Measurements from ENCODE around the gene CEP83. TPM values are rescaled to one million over a fixed set of nuclear protein-coding genes. Genes with fewer than 3 reads are reported as not detected.

The CEP83 gene
- polyA plus RNA-seq, 1 of the 3 experiments (the other 2 are of a cell fraction) = 2.5 TPM

DNA sequence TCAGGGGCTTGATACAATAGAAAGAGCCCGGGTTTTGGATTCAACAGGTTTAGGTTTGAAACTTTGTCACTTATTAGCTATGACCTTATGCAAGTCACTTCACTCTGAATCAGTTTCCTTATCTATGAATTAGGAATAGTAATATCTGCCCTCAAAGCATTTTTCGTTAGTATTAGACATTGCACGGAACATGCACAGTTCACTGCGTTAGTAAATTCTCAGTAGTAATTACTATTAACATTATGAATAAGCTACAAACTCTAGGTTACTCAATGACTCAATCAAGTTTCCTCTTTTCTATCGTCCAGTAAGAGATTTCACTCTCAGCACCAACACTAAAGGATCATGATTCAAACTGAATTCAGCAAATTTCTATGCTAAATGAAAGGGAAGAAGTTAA, 150.3 kb downstream of the CEP83 start:
- WGBS (ENCODE audit: low lambda C conversion rate) = 98% methylated on average over 5 of the region's 5 CpGs
- no peaks in the 10 kb centered on the region for H3K9me3 ChIP-seq
- no peak overlapping the region for H3K4me3 ChIP-seq (ENCODE audit: low read depth in 2 of 2, low read length in 1 of 2)
- ChIA-PET POLR2A (no interaction called here), CTCF (no interaction called here)
- peaks cover 10 to 29% of the 10 kb centered on the region in 2 experiments for H3K36me3 ChIP-seq (replicated peaks in 1 of 2; ENCODE audit: control insufficient read depth in 1 of 2, insufficient read depth in 2 of 2, low read length in 1 of 2)
- TF ChIP-seq GATA2 (CRISPR knock-in tag; IDR thresholded peaks at IDR 0.05) (no peak), ZBTB33 (IDR thresholded peaks at IDR 0.05; ENCODE audit: borderline replicate concordance, low read depth) (no peak), USF1 (IDR thresholded peaks at IDR 0.05; ENCODE audit: borderline replicate concordance, low read depth) (no peak), JUND (IDR thresholded peaks at IDR 0.05) (no peak), CTCF (IDR thresholded peaks at IDR 0.05) (no peak), MXI1 (IDR thresholded peaks at IDR 0.05; ENCODE audit: low read depth, low read length) (no peak), RCOR1 (IDR thresholded peaks at IDR 0.05; ENCODE audit: low read length) (no peak)
- H3F3A ChIP-seq (replicated peaks; ENCODE audit: insufficient read depth) = no peaks in the 10 kb centered on the region
- H3K4me2 ChIP-seq = no peak overlapping the region
- H3K9ac ChIP-seq = no peak overlapping the region
- no peaks in the 10 kb centered on the region for H3K79me2 ChIP-seq (ENCODE audit: insufficient read depth)
- no peaks in the 10 kb centered on the region for H3K27me3 ChIP-seq (ENCODE audit: insufficient read depth)
- no peak overlapping the region for H3K27ac ChIP-seq (ENCODE audit: low read depth in 2 of 2, low read length in 1 of 2)
- H2AFZ ChIP-seq (ENCODE audit: low read depth) = no peak overlapping the region
- DNase-seq = no peak
- H4K20me1 ChIP-seq (ENCODE audit: insufficient read depth) = no peaks in the 10 kb centered on the region
- H3K9me2 ChIP-seq = no peaks in the 10 kb centered on the region
- peaks cover 0 to 11% of the 10 kb centered on the region in 2 experiments; a peak in 1 of 4 replicates for H3K4me1 ChIP-seq (ENCODE audit: control insufficient read depth in 1 of 2, insufficient read depth in 2 of 2, low read depth in 1 of 2, low read length in 1 of 2)

DNA sequence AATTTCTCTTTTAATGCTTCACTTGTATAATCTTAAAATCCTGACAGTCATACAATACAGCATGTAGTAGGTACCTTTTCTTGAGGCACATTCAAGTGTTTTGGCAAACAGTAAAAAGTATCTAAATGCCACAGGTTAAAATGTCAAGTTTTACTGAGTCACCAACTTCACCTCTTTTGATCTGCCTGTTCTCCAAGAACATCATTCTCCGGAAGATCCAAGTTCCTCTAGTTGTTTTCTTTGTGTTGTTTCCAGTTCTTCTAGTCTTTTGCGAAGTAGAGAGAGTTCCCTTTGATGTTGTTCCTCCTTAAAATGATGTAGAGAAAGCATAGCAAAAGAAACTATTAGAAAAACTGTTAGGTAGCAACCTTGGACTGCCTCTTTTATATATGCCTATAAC, 151.1 kb downstream of the CEP83 start:
- Histone ChIP-seq H3K9me2 (no peaks in the 10 kb centered on the region), H3K4me2 (no peak overlapping the region), H2AFZ (ENCODE audit: low read depth) (no peak overlapping the region), H3F3A (replicated peaks; ENCODE audit: insufficient read depth) (no peaks in the 10 kb centered on the region), H3K4me3 (ENCODE audit: low read depth in 2 of 2, low read length in 1 of 2) (no peak overlapping the region), H3K9ac (no peak overlapping the region), H4K20me1 (ENCODE audit: insufficient read depth) (no peaks in the 10 kb centered on the region), H3K27me3 (ENCODE audit: insufficient read depth) (no peaks in the 10 kb centered on the region), H3K79me2 (ENCODE audit: insufficient read depth) (no peaks in the 10 kb centered on the region), H3K4me1 (ENCODE audit: control insufficient read depth in 1 of 2, insufficient read depth in 2 of 2, low read depth in 1 of 2, low read length in 1 of 2) (peaks cover 0 to 17% of the 10 kb centered on the region in 2 experiments; a peak in 1 of 4 replicates), H3K27ac (ENCODE audit: low read depth in 2 of 2, low read length in 1 of 2) (no peak overlapping the region), H3K36me3 (replicated peaks in 1 of 2; ENCODE audit: control insufficient read depth in 1 of 2, insufficient read depth in 2 of 2, low read length in 1 of 2) (peaks cover 10 to 29% of the 10 kb centered on the region in 2 experiments), H3K9me3 (no peaks in the 10 kb centered on the region)
- POLR2A ChIA-PET = no interaction called here
- no peak for DNase-seq
- 88% methylated on average over 2 of the region's 2 CpGs for WGBS (ENCODE audit: low lambda C conversion rate)
- CTCF ChIA-PET = interaction anchor here (1.0 kb wide), 1 partner anchor 19 kb away, joined by 3 read pairs; no protein-coding TSS in a partner anchor
- TF ChIP-seq TEAD4 (IDR thresholded peaks at IDR 0.05; ENCODE audit: borderline replicate concordance, insufficient read depth) (no peak), SMC3 (IDR thresholded peaks at IDR 0.05; ENCODE audit: low read depth, low read length) (no peak), TAF1 (IDR thresholded peaks at IDR 0.05; ENCODE audit: borderline replicate concordance, low read depth, low read length) (no peak), FOXM1 (IDR thresholded peaks at IDR 0.05; ENCODE audit: low read depth) (no peak), ZBTB33 (IDR thresholded peaks at IDR 0.05; ENCODE audit: borderline replicate concordance, low read depth) (no peak), GATA2 (CRISPR knock-in tag; IDR thresholded peaks at IDR 0.05) (no peak), TCF12 (IDR thresholded peaks at IDR 0.05) (no peak), MXI1 (IDR thresholded peaks at IDR 0.05; ENCODE audit: low read depth, low read length) (no peak), POLR2AphosphoS5 (IDR thresholded peaks at IDR 0.05; ENCODE audit: low read depth, low read length) (no peak), JUND (IDR thresholded peaks at IDR 0.05) (no peak)
- TF ChIP-seq, protein P1, sequence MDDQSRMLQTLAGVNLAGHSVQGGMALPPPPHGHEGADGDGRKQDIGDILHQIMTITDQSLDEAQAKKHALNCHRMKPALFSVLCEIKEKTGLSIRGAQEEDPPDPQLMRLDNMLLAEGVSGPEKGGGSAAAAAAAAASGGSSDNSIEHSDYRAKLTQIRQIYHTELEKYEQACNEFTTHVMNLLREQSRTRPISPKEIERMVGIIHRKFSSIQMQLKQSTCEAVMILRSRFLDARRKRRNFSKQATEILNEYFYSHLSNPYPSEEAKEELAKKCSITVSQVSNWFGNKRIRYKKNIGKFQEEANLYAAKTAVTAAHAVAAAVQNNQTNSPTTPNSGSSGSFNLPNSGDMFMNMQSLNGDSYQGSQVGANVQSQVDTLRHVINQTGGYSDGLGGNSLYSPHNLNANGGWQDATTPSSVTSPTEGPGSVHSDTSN (IDR thresholded peaks at IDR 0.05) = no peak

All from SK-N-SH (cell line).